Suprapubic skin (tissue), 4 donors: ENCODE data around the gene RAB44.

Experiments
- CTCF ChIP-seq, 2 donors: fragments of 200-600 bp in 1 of 2; fragments of 450-650 bp in 1 of 2; sonication (generic) in 1 of 2; IDR thresholded peaks; one replicate each; pipeline ENCODE4 v1.5.1; 2016 to 2019; ENCODE audit warnings: antibody characterized with exemption in 2 of 2, mild to moderate bottlenecking in 1 of 2, moderate library complexity in 1 of 2
- EP300 ChIP-seq: sonication (generic); formaldehyde crosslinking; IDR thresholded peaks from one replicate; pipeline ENCODE4 v1.6.1; 2017; ENCODE audit warnings: antibody characterized with exemption
- POLR2A ChIP-seq, 2 donors: fragments of 450-650 bp; IDR thresholded peaks; one replicate each; pipeline ENCODE4 v1.6.1; 2017; ENCODE audit warnings: antibody characterized with exemption in 2 of 2, mild to moderate bottlenecking in 2 of 2, moderate library complexity in 2 of 2
- POLR2AphosphoS5 ChIP-seq, 3 donors: sonication (generic); formaldehyde crosslinking; IDR thresholded peaks; one replicate each; pipeline ENCODE4 v1.6.1; 2017; ENCODE audit warnings: antibody characterized with exemption in 3 of 3

- no peak for TF ChIP-seq EP300
- no peak for TF ChIP-seq CTCF (IDR thresholded peaks at IDR 0.05)
- no peak for TF ChIP-seq POLR2A (IDR thresholded peaks at IDR 0.05)
- no peak for TF ChIP-seq POLR2AphosphoS5 (IDR thresholded peaks at IDR 0.05)
These were observed 44.5 kb downstream of the RAB44 start for GRCh38 chr6:36742146-36742545.
